GM12872 (cell line): ENCODE results near the gene OTUB2.

ENCODE experiments used
- CTCF ChIP-seq: IDR thresholded peaks from 3 replicates; pipeline ENCODE4 v1.5.1; 2011; ENCODE audit warnings: low read depth, mild to moderate bottlenecking, low read length, moderate library complexity; ENCODE audit not compliant: insufficient read depth

The OTUB2 gene

GRCh38 chr14:94038510-94038909, 12.4 kb downstream of the OTUB2 start:
- TF ChIP-seq CTCF: no peak

GRCh38 chr14:94038921-94039629, 12.9 kb downstream of the OTUB2 start:
- no peak for TF ChIP-seq CTCF

GRCh38 chr14:94040247-94040646, 14.1 kb downstream of the OTUB2 start:
- no peak for TF ChIP-seq CTCF

GRCh38 chr14:94040796-94041195, 14.7 kb downstream of the OTUB2 start:
- no peak for TF ChIP-seq CTCF

GRCh38 chr14:94041551-94042346, 15.6 kb downstream of the OTUB2 start:
- no peak for TF ChIP-seq CTCF

- TF ChIP-seq CTCF: no peak
Observed at GRCh38 chr14:94042433-94043091, 16.4 kb downstream of the OTUB2 start.

GRCh38 chr14:94043111-94043755, 17.1 kb downstream of the OTUB2 start:
- no peak for TF ChIP-seq CTCF
